ENCODE data around the gene SIK3. TPM values are rescaled to one million over a fixed set of nuclear protein-coding genes. Genes with fewer than 3 reads are reported as not detected.
"Not testable (repeated sequence)": the region's sequence is repeated elsewhere in the genome, so short reads cannot be mapped to it uniquely, and the experiment has no call there.

The SIK3 gene
- total and polyA plus RNA-seq, 4 donors = 33.8 to 61.6 (median 51.8) TPM

DNA sequence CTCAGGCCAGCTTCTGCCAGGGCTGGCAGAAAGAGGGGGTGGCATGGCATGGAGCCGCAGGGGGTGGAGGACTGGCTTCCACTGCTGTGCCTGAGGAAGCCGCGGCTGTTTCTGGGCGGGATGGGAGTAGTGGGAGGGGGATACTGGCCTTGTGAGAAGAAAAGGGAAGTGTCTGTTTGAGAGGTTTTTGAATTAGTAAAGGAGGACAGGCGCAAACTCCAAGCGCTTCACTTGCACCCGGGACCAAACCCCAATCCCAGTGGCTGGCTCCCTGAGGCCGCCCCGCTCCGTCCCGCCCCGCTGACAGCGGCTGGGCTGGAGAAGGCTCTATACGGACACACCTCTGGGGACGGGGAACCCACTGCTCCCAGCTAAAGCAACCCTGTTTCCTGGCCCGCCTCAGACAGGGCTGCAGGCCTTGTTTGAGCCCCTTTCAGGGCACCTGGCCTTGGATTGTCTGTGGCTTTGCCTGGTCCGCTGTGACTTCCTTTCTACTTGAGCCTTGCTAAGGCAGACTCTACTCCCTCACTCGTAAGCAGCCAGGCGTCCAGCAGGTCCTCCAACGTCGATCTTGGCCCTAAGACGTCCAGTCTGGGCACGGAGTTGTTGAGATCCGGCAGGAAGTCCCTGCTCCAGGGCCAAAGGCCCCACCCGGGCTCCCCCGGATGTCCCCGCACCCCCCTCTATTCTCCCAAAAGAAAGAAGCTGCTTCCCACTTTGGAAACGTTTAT is 263.0 kb downstream of the SIK3 start:
- Histone ChIP-seq H3K27ac (ENCODE audit: low read depth, low read length) (peak overlapping the region; percentile 82), H3K4me1 (ENCODE audit: control insufficient read depth, insufficient read depth, low read length) (peaks cover 37% of the 10 kb centered on the region), H3K27me3 (ENCODE audit: control insufficient read depth, insufficient read depth, low read length) (no peaks in the 10 kb centered on the region), H3K36me3 (ENCODE audit: control insufficient read depth, insufficient read depth, low read length) (no peaks in the 10 kb centered on the region), H3K9me3 (ENCODE audit: control insufficient read depth, insufficient read depth, low read length) (no peaks in the 10 kb centered on the region), H3K4me3 (ENCODE audit: low read depth, low read length) (peak overlapping the region; percentile 27)
- peak in 1 of 6 donors; percentile 7 for DNase-seq (ENCODE audit: low read depth in 4 of 6, low spot score in 6 of 6)
- 45% methylated on average over 26 of the region's 28 CpGs for WGBS (ENCODE audit: insufficient coverage)

DNA sequence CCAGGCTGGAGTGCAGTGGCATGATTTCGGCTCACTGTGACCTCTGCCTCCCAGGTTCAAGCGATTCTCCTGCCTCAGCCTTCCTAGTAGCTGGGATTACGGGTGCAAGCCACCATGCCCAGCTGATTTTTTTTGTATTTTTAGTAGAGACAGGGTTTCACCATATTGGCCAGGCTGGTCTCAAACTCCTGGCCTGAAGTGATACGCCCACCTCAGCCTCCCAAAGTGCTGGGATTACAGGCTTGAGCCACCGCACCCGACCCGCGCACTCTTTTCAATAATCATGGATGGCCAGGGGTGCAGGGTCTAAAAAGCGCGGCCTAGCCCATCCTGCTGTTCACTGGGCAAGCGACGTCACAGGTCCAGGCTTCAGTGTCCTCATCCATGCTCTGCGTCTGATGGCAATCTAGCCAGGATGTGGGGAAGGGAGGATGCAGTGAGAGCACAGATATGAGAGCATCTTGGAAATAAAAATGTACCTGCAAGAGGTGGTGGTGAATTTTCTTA is 263.6 kb downstream of the SIK3 start:
- not testable (repeated sequence) for H3K9me3 ChIP-seq (ENCODE audit: control insufficient read depth, insufficient read depth, low read length); H3K4me3 ChIP-seq (ENCODE audit: low read depth, low read length); H3K27me3 ChIP-seq (ENCODE audit: control insufficient read depth, insufficient read depth, low read length); H3K36me3 ChIP-seq (ENCODE audit: control insufficient read depth, insufficient read depth, low read length); DNase-seq (ENCODE audit: low read depth in 4 of 6, low spot score in 6 of 6)
- WGBS (ENCODE audit: insufficient coverage) = 93% methylated on average over 12 of the region's 13 CpGs
- Histone ChIP-seq H3K27ac (ENCODE audit: low read depth, low read length) (peak overlapping the region; percentile 82), H3K4me1 (ENCODE audit: control insufficient read depth, insufficient read depth, low read length) (peaks cover 40% of the 10 kb centered on the region)

DNA sequence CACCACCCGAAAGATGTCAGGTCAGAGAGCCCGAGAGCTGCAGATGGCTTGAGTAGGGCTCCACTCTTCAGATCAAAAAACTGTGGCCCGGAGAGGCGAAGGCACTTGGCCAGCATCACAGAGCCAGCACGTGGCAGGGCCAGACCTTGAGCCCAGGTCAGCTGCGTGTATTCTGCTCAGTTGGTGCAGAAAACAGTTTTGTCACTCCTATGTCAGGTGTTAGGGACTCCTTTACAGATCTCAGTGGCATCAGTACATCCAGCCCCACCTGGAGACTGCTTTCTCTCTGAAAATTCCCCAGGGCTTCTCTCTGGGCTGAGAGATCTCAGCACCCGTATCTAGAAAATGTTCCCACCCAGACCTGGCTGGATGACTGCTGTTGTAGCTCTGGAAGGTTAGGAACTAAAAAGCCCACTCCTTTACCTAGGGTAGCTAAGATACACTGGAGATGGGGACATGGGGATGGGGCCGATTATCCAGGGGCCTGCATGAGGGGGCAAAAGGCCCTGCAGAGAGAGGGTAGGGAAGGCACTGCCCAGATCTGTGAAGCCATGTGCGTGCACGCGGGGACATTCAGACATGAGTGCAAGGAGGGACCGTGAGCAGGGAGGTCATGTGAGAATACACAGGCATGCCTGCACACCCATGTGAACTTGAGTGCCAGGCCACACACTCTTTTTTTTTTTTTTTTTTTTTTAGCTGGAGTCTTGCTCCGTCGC is 264.3 kb downstream of the SIK3 start:
- Histone ChIP-seq H3K9me3 (ENCODE audit: control insufficient read depth, insufficient read depth, low read length) (no peaks in the 10 kb centered on the region), H3K4me1 (ENCODE audit: control insufficient read depth, insufficient read depth, low read length) (peaks cover 44% of the 10 kb centered on the region), H3K27ac (ENCODE audit: low read depth, low read length) (no peak overlapping the region), H3K4me3 (ENCODE audit: low read depth, low read length) (no peak overlapping the region), H3K27me3 (ENCODE audit: control insufficient read depth, insufficient read depth, low read length) (no peaks in the 10 kb centered on the region), H3K36me3 (ENCODE audit: control insufficient read depth, insufficient read depth, low read length) (no peaks in the 10 kb centered on the region)
- DNase-seq (ENCODE audit: low read depth in 4 of 6, low spot score in 6 of 6) = no peak
- whole genome bisulfite sequencing (ENCODE audit: insufficient coverage) = 97% methylated on average over 13 of the region's 14 CpGs

DNA sequence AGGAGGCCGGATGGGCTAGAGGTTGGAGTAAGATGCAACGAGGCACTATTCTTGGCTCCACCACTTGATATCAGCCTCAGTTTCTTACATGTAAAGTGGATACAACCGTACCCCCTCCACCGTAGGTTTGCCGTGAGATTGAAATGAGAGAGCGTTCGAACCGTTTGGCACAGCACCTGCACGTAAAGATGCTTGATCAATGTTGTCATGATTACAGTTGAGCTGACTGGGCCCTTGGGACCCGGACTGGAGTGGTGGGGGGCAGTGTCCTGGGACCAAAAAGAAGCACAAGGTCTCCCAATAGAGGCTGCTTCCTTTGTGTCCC is 264.8 kb downstream of the SIK3 start:
- DNase-seq (ENCODE audit: low read depth in 4 of 6, low spot score in 6 of 6) = no peak
- Histone ChIP-seq H3K4me3 (ENCODE audit: low read depth, low read length) (no peak overlapping the region), H3K36me3 (ENCODE audit: control insufficient read depth, insufficient read depth, low read length) (no peaks in the 10 kb centered on the region), H3K27me3 (ENCODE audit: control insufficient read depth, insufficient read depth, low read length) (no peaks in the 10 kb centered on the region), H3K9me3 (ENCODE audit: control insufficient read depth, insufficient read depth, low read length) (no peaks in the 10 kb centered on the region), H3K4me1 (ENCODE audit: control insufficient read depth, insufficient read depth, low read length) (peaks cover 50% of the 10 kb centered on the region), H3K27ac (ENCODE audit: low read depth, low read length) (no peak overlapping the region)
- 90% methylated on average over 7 of the region's 10 CpGs for WGBS (ENCODE audit: insufficient coverage)

DNA sequence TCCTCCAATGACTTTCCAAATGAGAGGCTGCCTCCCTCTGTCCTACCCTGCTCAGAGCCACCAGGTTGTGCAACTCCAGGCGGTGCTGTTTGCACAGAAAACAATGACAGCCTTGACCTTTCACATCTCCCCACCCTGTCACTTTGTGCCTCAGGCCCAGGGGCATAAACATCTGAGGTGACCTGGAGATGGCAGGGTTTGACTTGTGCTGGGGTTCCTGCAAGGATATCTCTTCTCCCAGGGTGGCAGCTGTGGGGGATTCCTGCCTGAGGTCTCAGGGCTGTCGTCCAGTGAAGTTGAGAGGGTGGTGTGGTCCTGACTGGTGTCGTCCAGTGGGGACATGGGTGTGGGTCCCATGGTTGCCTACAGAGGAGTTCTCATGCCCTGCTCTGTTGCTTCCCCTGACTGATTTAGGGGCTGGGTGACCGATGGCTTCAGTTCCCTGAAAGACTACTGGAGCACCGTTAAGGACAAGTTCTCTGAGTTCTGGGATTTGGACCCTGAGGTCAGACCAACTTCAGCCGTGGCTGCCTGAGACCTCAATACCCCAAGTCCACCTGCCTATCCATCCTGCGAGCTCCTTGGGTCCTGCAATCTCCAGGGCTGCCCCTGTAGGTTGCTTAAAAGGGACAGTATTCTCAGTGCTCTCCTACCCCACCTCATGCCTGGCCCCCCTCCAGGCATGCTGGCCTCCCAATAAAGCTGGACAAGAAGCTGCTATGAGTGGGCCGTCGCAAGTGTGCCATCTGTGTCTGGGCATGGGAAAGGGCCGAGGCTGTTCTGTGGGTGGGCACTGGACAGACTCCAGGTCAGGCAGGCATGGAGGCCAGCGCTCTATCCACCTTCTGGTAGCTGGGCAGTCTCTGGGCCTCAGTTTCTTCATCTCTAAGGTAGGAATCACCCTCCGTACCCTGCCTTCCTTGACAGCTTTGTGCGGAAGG is 265.6 kb downstream of the SIK3 start:
- no peak overlapping the region for H3K27ac ChIP-seq (ENCODE audit: low read depth, low read length)
- peaks cover 47% of the 10 kb centered on the region for H3K4me1 ChIP-seq (ENCODE audit: control insufficient read depth, insufficient read depth, low read length)
- no peaks in the 10 kb centered on the region for H3K27me3 ChIP-seq (ENCODE audit: control insufficient read depth, insufficient read depth, low read length)
- 76% methylated on average over 9 of the region's 13 CpGs for WGBS (ENCODE audit: insufficient coverage)
- no peak overlapping the region for H3K4me3 ChIP-seq (ENCODE audit: low read depth, low read length)
- H3K36me3 ChIP-seq (ENCODE audit: control insufficient read depth, insufficient read depth, low read length) = no peaks in the 10 kb centered on the region
- DNase-seq (ENCODE audit: low read depth in 4 of 6, low spot score in 6 of 6) = no peak
- no peaks in the 10 kb centered on the region for H3K9me3 ChIP-seq (ENCODE audit: control insufficient read depth, insufficient read depth, low read length)

DNA sequence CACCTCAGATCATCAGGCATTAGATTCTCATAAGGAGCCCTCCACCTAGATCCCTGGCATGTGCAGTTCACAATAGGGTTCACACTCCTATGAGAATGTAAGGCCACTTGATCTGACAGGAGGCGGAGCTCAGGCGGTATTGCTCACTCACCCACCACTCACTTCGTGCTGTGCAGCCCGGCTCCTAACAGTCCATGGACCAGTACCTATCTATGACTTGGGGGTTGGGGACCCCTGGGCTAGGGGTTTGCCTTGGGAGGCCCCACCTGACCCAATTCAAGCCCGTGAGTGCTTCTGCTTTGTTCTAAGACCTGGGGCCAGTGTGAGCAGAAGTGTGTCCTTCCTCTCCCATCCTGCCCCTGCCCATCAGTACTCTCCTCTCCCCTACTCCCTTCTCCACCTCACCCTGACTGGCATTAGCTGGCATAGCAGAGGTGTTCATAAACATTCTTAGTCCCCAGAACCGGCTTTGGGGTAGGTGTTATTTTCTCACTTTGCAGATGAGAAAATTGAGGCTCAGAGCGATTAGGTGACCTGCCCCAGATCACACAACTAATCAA is 266.4 kb downstream of the SIK3 start:
- Histone ChIP-seq H3K4me3 (ENCODE audit: low read depth, low read length) (no peak overlapping the region), H3K27ac (ENCODE audit: low read depth, low read length) (no peak overlapping the region), H3K36me3 (ENCODE audit: control insufficient read depth, insufficient read depth, low read length) (no peaks in the 10 kb centered on the region), H3K9me3 (ENCODE audit: control insufficient read depth, insufficient read depth, low read length) (no peaks in the 10 kb centered on the region), H3K27me3 (ENCODE audit: control insufficient read depth, insufficient read depth, low read length) (no peaks in the 10 kb centered on the region), H3K4me1 (ENCODE audit: control insufficient read depth, insufficient read depth, low read length) (peaks cover 39% of the 10 kb centered on the region)
- no peak for DNase-seq (ENCODE audit: low read depth in 4 of 6, low spot score in 6 of 6)
- WGBS (ENCODE audit: insufficient coverage) = 100% methylated on average over 1 of the region's 7 CpGs

DNA sequence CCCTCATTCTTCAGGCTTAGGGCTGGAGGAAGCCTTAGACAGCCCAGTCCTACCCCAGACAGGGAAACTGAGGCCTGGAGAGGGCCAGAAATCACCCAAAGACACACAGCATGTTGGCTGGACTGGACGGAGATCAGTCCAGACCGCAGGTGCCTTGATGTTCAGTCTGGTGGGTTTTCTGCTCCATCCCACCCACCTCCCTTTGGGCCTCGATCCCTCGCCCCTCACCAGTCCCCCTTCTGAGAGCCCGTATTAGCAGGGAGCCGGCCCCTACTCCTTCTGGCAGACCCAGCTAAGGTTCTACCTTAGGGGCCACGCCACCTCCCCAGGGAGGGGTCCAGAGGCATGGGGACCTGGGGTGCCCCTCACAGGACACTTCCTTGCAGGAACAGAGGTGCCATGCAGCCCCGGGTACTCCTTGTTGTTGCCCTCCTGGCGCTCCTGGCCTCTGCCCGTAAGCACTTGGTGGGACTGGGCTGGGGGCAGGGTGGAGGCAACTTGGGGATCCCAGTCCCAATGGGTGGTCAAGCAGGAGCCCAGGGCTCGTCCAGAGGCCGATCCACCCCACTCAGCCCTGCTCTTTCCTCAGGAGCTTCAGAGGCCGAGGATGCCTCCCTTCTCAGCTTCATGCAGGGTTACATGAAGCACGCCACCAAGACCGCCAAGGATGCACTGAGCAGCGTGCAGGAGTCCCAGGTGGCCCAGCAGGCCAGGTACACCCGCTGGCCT is 267.9 kb downstream of the SIK3 start:
- Histone ChIP-seq H3K27me3 (ENCODE audit: control insufficient read depth, insufficient read depth, low read length) (no peaks in the 10 kb centered on the region), H3K4me3 (ENCODE audit: low read depth, low read length) (no peak overlapping the region), H3K36me3 (ENCODE audit: control insufficient read depth, insufficient read depth, low read length) (no peaks in the 10 kb centered on the region), H3K4me1 (ENCODE audit: control insufficient read depth, insufficient read depth, low read length) (peaks cover 24% of the 10 kb centered on the region), H3K9me3 (ENCODE audit: control insufficient read depth, insufficient read depth, low read length) (no peaks in the 10 kb centered on the region), H3K27ac (ENCODE audit: low read depth, low read length) (no peak overlapping the region)
- DNase-seq (ENCODE audit: low read depth in 4 of 6, low spot score in 6 of 6) = no peak
- 95% methylated on average over 16 of the region's 17 CpGs for WGBS (ENCODE audit: insufficient coverage)

DNA sequence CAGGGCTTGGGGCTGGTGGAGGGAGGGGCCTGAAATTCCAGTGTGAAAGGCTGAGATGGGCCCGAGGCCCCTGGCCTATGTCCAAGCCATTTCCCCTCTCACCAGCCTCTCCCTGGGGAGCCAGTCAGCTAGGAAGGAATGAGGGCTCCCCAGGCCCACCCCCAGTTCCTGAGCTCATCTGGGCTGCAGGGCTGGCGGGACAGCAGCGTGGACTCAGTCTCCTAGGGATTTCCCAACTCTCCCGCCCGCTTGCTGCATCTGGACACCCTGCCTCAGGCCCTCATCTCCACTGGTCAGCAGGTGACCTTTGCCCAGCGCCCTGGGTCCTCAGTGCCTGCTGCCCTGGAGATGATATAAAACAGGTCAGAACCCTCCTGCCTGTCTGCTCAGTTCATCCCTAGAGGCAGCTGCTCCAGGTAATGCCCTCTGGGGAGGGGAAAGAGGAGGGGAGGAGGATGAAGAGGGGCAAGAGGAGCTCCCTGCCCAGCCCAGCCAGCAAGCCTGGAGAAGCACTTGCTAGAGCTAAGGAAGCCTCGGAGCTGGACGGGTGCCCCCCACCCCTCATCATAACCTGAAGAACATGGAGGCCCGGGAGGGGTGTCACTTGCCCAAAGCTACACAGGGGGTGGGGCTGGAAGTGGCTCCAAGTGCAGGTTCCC is 268.6 kb downstream of the SIK3 start, which contains the start of gene APOC3:
Gene APOC3, plus strand, starts transcription at position 383 of the 659 bp plus-strand sequence. CDS start 676 bp downstream, outside the sequence.
- Histone ChIP-seq H3K4me1 (ENCODE audit: control insufficient read depth, insufficient read depth, low read length) (peaks cover 17% of the 10 kb centered on the region), H3K36me3 (ENCODE audit: control insufficient read depth, insufficient read depth, low read length) (no peaks in the 10 kb centered on the region), H3K27ac (ENCODE audit: low read depth, low read length) (no peak within 1 kb of the TSS), H3K9me3 (ENCODE audit: control insufficient read depth, insufficient read depth, low read length) (no peaks in the 10 kb centered on the region), H3K27me3 (ENCODE audit: control insufficient read depth, insufficient read depth, low read length) (no peaks in the 10 kb centered on the region), H3K4me3 (ENCODE audit: low read depth, low read length) (no peak within 1 kb of the TSS)
- 69% methylated on average over 6 of the region's 9 CpGs for WGBS (ENCODE audit: insufficient coverage)
- DNase-seq (ENCODE audit: low read depth in 4 of 6, low spot score in 6 of 6) = no peak
